ENCODE data around the gene GMCL1.
"Not testable (repeated sequence)": the region's sequence is repeated elsewhere in the genome, so short reads cannot be mapped to it uniquely, and the experiment has no call there.

The GMCL1 gene

DNA sequence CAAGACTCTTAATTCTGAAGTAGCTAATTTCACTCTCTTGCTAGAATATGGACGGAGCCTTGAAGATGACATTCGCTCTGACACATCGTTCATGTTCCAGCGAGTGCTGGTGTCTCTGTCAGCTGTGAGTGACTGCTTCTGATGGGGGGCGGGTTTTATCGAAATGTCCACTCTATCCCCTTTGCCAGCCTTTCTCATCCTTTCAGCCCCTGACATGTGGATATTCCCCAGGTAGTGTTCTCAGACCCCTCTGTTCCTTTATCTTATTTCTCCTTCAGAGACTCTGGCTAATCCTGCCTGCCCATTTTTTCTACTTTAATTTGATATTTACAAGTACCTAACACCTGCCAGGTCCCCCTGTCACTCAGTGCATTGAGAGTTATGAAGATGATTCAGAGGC is 18.9 kb upstream of the GMCL1 start:
- no peak for DNase-seq

DNA sequence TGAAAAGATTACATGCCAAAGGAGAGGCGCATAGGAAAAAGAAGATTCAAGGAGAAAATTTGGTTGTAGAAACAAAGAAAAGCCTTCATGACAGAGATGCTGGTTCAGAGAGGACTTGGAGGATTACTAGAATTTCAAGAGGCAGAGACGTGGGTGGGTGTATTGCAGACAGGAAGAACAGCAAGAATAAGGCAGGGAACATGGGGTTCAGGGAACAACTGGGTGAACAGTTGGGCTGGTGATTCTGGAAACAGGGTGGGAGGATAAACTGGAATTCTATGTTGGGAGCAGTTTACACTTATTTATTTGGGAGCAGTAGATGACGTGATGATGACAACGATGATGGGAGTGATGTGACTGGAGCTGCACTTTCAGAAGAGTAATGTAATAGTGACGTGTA is 18.4 kb upstream of the GMCL1 start:
- no peak for DNase-seq

DNA sequence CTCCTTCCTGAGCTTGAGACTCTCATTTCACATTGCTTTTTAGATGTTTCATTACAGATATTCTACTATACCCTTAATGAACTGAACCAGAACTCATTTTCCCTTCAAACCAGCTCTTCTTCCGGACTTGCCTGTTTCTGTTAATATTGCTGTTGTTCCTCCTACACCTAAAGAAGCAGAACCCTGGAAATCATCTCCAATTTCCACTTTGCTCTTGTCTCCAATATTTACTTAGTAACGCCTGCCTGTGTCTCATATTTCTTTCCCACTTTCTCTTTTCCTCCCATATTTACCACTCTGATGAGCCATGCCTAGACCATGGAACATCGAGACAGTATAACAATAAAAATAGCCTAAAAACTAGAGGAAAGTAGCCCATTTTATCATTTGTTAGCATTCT is 17.9 kb upstream of the GMCL1 start:
- no peak for DNase-seq

- no peak for DNase-seq
These were observed 13.7 kb upstream of the GMCL1 start for GRCh38 chr2:69815717-69816116.

GRCh38 chr2:69816923-69817542 is 12.4 kb upstream of the GMCL1 start:
- DNase-seq, result peak in 1 of 2 donors; percentile 89

DNA sequence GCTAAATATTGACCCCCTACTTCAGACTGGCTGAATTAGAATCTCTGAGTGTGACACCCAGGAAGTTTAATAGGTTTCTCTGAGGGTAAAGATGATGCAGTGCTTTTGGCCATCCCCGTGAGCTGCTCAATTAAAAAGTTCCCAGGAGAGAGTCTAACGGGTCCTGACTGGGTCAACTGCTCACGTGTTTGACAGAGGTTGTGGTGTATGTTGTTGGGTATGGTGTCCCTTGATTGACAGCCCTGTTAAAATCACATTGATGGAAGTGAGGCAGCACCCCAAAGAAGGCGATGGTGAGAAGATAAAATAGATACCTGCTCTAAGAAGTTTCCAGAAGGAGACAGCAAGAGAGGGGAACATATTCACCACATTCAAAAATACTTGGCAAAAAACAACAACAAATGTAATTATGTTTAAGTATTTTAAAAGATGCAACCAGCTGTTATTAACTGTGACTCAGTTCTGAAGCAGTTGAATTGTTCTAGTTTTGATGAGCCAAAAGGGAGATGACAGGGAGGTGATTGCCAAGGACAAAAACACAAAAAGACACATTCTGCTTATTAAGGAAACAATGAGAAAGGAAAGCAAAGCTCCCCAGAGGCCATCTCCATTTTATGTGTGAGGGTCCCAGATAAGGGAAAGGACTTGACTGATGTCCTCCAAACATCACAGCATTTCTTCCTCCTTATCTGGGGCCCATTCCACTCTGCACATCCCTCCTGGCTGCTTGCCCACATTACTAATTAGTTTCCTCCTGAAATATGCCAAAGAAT is 11.5 kb upstream of the GMCL1 start:
- DNase-seq, result no peak

DNA sequence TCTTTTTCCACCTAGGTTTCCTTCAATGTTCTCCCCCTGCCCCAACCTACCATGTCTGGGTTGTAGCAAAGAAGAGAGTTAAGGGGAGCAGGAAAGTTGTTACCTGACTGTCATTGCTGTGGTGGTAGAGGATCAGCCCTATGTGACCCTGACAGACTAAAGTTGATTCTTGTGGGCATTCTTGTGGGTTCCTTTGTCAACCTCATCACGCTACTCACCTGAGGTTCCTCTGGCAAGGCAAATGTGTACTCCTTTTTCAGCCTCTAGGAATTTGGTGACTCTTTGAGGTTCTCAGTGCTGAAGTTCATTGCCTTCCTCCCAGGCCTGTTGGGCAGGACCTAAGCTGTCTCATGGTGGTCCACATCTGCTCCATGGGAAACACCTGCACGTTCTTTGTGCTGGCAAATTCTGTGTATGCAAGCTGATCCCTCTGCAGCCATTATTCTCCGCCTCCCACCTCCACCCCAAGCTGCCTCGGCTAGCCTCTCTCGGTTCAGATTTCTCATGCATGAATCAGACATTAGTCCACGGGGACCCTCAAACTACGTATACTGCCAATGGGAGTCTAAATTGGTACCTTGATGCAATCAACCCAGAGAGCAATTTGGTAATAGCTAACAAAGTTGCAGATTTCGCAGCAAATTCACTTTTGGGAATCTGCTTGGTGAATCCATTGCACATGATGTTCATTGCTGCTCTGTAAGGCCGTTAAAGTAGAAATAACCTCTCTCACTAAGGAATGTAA is 1.5 kb upstream of the GMCL1 start:
- DNase-seq, result no peak

DNA sequence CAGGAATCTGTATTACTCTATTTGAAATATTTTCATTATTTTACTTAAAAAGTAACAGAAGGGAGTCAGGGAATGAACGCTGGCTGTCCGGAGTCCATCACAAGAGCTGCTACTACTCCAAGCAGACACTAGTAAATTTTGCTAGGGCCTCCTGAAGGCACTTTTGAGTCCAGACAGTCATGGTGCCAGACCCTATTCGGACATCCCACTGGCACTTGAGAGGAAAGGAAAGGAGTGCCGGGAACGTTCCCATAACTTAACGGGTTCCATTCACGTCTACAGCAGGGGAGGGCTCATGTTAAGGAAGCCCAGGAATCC is 563 bp upstream of the GMCL1 start:
- no peak for DNase-seq

- DNase-seq, result peak in 1 of 2 donors; percentile 23
These were observed 815 bp downstream of the GMCL1 start for GRCh38 chr2:69830045-69830905.

DNA sequence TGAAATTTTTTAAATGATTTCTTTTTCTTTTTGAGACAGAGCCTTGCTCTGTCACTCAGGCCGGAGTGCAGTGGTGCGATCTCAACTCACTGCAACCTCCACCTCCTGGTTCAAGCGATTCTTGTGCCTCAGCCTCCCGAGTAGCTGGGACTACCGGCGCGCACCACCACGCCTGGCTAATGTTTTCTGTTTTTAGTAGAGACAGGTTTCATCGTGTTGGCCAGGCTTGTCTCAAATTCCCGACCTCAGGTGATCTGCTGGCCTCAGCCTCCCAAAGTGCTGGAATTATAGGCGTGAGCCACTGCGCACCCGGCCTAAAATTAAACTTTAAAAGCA is 1.4 kb downstream of the GMCL1 start:
- not testable (repeated sequence) for DNase-seq

DNA sequence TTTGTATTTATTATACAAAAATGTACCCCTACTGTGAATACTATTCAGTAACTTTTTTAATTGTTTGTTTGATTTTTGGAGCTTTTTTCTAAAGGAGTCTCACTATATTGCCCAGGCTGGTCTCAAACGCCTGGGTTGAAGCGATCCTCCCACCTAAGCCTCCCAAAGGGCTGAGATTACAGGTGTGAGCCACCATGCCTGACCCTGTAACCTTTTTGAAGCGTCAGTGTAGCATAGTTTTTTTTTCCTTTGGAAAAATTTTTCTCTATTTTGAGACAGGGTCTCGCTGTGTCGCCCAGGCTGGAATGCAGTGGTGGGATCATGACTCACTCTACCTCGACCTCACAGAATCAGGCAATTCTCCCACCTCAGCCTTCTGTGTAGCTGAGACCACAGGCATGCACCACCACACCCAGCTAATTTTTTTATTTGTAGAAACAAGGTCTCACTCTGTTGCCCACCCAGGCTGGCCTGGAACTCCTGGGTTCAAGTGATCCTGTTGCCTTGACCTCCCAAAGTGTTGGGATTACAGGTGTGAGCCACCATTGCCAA is 2.0 kb downstream of the GMCL1 start:
- no peak for DNase-seq

DNA sequence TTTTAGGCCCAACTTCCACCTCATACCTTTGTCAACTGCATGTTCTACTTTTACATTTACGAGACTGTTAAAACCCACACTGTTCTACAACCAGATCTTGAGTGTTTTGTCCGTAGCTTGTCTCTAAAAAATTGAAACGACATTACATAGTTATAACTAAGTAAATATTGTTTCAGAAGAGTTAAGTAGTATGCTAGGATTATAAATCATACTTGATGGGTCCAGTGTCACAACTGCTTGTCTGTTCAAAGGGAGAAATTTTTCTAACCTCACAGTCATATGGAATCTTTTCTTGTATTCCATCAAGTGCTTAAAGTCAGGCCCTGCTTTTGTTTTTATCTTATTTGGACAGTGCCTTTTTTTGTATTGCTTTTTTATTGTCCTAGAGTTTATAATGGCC is 4.3 kb downstream of the GMCL1 start:
- DNase-seq, result no peak

- DNase-seq, result no peak
These were observed 6.2 kb downstream of the GMCL1 start for GRCh38 chr2:69835666-69836065.

DNA sequence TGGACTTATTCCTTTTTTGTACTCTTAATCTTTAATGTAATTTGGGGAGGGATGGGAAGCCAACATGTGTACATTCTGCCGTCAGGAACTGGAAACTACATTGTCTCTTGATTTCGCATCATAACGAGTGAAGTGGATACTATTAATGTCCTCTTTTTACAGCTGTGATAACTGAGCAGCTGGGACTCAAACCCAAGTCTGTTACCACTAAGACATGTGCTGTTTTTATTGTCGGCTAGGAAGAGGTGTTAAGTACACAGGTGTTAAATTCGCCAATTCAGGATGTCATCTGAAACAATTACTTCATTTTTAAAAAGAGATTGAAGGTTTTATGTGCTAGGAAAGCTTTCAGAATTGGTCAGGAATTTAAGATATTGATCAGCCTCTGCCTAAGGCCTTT is 6.9 kb downstream of the GMCL1 start:
- no peak for DNase-seq

- DNase-seq, result no peak
These were observed 8.1 kb downstream of the GMCL1 start for GRCh38 chr2:69837533-69837932.

- DNase-seq, result no peak
These were observed 14.5 kb downstream of the GMCL1 start for GRCh38 chr2:69843993-69844392.

- no peak for DNase-seq
These were observed 15.1 kb downstream of the GMCL1 start for GRCh38 chr2:69844560-69844959.

GRCh38 chr2:69846182-69847067 is 17.0 kb downstream of the GMCL1 start:
- DNase-seq, result no peak

GRCh38 chr2:69847068-69847828 is 17.8 kb downstream of the GMCL1 start:
- DNase-seq, result no peak

DNA sequence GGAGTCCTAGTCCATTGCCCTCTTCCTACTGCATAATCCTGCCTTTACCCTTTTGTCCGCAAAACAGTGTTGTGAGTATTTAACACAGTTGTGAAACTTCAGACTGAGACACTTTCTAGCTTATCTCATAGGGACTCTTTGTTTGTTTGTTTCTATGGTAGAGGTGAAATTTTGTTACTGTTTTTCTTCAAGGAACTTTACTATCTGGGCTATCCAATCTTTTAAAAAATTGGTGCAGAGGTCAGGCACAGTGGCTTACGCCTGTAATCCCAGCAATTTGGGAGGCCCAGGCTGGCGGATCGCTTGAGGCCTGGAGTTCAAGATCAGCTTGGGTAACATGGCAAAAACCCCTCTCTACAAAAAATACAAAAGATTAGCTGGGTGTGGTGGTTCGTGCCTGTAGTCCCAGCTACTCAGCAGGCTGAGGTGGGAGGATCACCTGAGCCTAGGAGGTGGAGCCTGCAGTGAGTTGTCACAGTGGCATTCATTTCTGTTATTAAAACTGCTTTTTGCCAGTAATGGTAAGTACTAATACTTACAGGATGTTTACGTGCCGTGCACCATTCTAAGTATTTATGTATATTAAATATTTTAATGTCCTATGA is 18.8 kb downstream of the GMCL1 start:
- no peak for DNase-seq

- no peak for DNase-seq
These were observed 28.8 kb downstream of the GMCL1 start for GRCh38 chr2:69858261-69858660.

Measured in bone marrow (tissue), 2 donors.